IPS DF 4.7 (cell line): Measurements from ENCODE around the gene LCLAT1.
"Not testable (repeated sequence)": the region's sequence is repeated elsewhere in the genome, so short reads cannot be mapped to it uniquely, and the experiment has no call there.

Experiments
- DNase-seq: peaks from one replicate; pipeline ENCODE4 v3.0.0-alpha.2; 2013; ENCODE audit warnings: low spot score; ENCODE audit errors: extremely low read depth

LCLAT1 gene

DNA sequence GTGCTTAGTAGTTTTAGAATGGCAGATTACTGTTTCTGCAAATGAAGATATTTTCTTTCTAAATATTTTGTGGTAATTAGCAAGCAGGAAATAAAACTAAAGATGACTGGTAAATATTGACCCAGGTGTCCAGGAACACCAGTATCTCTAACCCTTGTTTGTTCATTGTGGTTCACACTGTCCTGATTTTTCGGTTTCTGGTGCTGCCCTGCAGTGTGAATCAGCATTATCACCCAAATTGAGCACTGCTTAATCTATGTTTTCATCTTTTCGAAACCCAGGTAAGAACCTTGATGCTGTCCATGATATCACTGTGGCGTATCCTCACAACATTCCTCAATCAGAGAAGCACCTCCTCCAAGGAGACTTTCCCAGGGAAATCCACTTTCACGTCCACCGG is 192.8 kb downstream of the LCLAT1 start:
- no peak for DNase-seq

- DNase-seq: no peak
Measured at GRCh38 chr2:30641765-30642345, 194.8 kb downstream of the LCLAT1 start.

- DNase-seq: not testable (repeated sequence)
Measured at GRCh38 chr2:30643013-30643412, 196.0 kb downstream of the LCLAT1 start.

DNA sequence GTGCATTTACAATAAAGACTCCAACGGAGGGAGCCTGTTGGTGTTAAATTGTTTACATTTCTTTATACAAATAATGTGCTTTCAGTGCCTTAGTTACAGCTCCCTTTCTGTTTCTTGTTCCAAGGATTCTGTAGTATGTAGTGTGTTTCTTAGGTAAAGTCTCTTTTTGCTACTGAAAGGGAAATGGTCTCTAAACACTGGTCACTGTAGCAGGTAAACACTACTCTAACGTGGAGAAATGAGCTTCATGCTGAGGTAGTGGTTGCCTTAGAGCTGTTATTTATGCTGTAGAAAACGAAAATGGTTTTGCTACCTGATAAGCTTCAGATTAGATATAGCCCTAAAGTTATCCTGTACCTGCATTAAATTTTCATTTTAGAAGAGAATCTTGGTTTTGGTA is 196.6 kb downstream of the LCLAT1 start:
- DNase-seq: no peak

DNA sequence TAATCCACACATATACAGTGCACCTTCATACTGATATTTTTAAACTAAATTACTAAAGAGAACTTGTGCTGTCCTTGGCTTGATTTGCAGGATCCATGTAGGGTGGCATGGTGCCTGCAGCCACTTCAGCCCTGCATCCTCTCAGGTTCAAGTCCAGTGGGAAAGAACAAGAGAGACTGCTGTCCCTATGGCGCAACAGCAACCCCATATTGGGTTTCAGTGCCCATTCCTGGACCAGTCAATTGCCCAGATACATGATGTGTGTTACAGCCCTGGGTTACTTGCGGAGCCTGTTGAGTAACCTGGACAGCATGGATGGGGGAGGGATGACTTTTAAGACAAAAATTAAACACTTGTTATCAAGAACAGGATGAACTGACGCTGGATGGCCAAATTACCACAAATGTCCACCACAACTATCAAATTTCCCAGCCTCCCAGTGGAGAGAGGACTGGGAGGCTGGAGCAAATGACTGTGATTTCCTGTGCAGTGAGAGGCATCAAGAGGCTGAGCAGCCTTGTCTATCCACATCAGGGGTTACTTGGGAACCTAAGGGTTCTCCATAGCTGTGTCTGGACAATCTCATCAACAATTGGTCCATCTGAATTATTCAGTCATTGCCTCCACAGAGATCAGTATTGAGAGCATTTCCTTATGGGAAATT is 198.2 kb downstream of the LCLAT1 start:
- DNase-seq: no peak

GRCh38 chr2:30645745-30646119 is 198.7 kb downstream of the LCLAT1 start:
- no peak for DNase-seq

DNA sequence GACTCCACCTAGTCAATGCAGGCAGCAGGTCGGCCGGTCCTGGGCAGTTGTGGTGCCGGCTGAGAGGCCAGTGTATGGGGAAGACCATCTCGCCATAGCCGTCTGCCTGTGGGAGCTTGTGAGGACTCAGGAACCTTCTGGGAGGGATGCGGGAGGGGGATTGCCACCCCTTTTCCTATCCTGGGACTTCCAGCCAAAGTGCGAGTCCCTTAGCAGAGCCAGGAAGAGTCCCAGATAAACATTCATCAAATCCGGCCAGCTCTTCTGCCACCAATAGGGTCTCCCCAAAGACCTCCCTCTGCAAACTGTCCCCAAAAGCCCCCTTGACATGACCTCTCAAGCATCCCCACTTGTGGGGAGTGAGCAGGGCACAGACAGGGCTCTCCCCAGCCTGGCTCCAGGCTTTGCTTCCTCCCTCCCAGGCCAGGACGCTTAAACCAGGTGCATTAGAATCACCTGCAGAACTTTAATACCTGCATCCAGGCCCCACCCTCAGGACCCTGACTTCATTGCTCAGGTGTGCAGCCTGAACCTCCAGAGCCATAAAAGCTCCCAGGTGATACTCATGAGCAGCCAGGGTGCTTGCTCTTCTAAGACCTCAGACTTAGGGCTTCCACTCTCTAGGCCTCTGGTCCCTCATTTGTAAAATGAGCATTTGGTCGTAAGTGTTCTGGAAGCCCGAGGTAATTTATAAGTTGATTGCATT is 200.9 kb downstream of the LCLAT1 start:
- DNase-seq: no peak

GRCh38 chr2:30649278-30649677 is 202.2 kb downstream of the LCLAT1 start:
- no peak for DNase-seq

- no peak for DNase-seq
Measured at GRCh38 chr2:30649828-30650227, 202.8 kb downstream of the LCLAT1 start.

DNA sequence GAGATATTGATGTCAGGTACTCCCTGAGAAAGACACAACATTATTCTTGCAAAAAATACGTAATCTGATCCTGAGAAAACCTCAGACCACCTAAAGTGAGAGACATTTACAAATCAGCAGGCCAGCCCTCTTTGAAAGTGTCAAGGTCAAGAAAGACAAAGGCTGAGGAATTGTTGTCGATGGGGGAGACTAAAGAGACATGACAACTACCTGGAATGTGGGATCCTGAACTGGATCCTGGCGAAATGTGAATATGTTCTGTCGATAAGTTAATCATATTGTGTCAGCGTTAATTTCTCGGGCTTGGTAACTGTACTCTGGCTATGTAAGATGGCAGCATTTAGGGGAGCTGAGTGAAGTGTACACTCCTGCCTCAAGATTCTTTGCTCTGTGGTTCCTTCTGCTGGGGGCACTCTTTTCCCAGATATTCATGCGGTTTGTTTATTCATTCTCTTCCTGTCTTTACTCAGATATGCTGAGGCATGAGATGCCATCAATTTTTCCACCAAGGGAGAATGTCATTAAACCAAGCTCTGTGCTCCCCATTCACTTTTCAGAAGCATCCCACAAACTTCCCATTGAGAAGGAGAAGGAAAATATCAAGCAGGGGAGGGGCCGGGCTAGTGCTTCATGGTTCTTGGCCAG is 205.3 kb downstream of the LCLAT1 start:
- peak; percentile 58 for DNase-seq

DNA sequence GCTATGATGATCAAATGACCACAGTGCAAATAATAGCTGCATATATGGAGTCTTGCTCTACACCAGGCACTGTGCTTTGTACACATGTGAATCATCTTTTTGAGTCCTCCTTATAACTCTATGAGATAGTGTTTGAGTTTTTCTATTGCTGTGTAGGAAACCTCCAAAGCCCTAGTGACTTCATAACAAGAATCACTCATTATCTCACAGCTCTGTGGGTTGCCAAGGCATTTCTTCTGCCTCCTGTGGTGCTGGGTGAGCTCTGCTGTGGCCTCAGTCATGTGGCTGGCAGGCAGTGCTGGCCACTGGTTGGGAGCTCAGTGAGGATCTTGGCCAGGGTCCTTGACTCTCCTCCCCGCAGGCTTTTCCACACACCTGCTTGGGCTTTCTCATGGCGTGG is 206.8 kb downstream of the LCLAT1 start:
- no peak for DNase-seq

- DNase-seq: no peak
Measured at GRCh38 chr2:30654404-30654803, 207.4 kb downstream of the LCLAT1 start.

- DNase-seq: no peak
Measured at GRCh38 chr2:30655211-30655610, 208.2 kb downstream of the LCLAT1 start.

GRCh38 chr2:30655660-30656059 is 208.6 kb downstream of the LCLAT1 start:
- DNase-seq: no peak

DNA sequence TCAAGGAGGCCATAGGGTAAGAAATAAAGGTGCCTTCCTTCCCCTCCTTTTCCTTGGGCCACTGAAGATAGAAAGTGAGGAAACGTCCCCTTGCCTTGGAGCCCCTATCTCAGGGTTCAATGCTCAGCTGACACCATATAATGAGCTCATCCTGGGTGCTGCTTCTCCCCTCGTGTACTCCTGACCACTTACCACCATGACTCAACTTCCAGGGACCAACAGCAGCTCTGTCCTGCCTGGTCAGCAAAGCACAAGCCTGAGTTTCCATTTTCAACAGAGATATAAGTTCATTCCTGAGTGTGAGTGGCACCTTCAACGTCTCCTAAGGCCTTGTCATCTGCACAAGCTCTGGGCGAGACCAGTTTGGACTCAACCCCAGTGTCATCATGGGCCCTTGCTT is 209.0 kb downstream of the LCLAT1 start:
- DNase-seq: no peak

- DNase-seq: no peak
Measured at GRCh38 chr2:30661173-30662107, 214.4 kb downstream of the LCLAT1 start.

DNA sequence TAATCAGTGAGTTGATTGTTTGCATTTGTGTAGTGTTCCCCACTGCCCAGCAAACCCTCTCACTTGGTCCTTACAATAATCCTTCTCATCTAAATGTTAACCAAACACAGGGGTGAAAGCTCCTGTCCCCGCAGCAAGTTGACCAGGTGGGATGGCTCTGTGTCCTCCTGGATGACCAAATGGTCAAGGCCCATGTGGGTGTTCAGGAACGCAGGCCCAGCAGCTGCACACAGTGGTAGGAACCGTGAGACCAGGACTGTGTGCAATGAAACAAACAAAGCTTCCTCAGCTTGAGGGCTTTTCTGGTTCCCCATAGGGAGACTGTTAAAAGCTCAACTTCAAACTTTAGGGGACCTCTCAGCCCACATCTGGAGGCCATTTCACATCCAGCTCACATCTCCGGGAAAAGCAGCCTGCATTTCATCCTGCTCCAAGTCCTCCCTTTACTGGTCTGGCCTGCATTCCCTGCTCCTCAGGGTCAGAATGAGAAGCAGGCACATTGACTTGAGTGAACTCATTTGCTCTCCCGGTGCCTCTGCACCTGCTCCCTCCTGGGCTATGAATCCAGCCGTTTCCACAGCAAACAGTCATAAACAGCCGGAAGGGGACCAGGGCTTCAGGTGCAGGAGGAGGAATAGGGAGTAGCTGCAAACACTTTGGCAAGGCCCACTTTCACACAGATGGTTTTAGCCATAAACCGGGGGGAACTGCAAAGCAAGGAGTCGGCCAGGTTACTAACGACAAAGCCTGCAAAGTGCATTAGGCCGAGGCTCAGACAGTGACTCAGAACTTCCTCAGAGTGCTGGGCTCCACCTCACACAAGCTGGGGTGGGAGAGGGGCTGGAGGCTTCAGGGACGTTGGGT is 215.5 kb downstream of the LCLAT1 start:
- no peak for DNase-seq

- DNase-seq: no peak
Measured at GRCh38 chr2:30663321-30663720, 216.3 kb downstream of the LCLAT1 start.

DNA sequence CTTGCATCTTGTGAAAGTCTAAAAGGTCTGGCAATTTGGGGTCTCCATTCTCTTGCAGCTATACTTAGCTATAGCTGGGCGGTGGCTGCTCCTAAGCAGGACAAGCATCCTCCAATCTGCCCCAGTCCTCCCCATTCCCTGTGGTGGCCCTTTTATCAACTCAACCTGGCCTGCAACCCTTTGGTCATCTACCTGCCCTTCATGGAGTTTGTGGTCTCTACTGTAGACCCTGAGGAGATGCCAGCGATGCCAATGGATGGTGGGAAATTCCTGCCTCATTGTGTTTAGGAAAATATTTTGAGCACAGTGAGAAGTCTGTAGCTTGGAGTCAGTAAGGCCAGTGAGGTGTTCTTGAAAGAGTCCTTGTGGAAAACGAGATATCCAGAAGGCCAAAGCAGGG is 216.8 kb downstream of the LCLAT1 start:
- DNase-seq: no peak

DNA sequence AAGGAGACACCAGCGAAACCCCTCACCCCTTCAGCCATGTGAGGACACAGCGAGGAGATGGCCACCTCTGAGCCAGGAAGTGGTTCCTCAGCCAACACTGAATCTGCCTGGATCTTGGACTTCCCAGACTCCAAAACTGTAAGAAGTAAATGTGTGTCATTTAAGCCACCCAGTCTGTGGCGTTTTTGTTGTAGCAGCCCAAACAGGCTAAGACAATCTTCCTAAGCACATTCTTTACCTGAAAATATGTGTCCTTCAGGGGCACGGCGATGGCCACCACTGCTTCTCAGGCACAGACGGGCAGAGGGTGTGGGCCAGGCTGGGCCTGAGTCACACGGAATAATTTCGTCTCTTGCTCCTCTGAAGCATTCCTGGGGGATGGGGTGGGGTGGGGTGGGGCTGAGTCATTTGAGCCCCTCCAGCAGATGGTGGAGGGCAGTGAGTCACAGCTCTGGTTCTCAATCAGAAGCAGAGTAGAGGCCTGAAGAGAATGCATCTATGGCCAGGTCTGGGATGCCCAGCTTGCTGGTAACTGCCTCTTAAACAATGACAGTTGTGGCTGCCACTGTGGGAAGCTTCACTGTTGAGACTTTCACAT is 217.8 kb downstream of the LCLAT1 start:
- no peak for DNase-seq
